Muscle of leg (tissue), 11 donors: ENCODE results near the gene CNR2. TPM values are rescaled to one million over a fixed set of nuclear protein-coding genes. Genes with fewer than 3 reads are reported as not detected.
"Not testable (repeated sequence)": the region's sequence is repeated elsewhere in the genome, so short reads cannot be mapped to it uniquely, and the experiment has no call there.

ENCODE experiments used
- DNase-seq: peaks from one replicate; pipeline ENCODE4 v3.0.0; 2013
- H3K27ac ChIP-seq: one replicate; pipeline ENCODE4 v1.5.1; 2013; ENCODE audit warnings: mild to moderate bottlenecking, low read length, control low read depth
- H3K27me3 ChIP-seq: one replicate; pipeline ENCODE4 v1.6.1; 2013; ENCODE audit warnings: low read length; ENCODE audit not compliant: control insufficient read depth, insufficient read depth
- H3K36me3 ChIP-seq: one replicate; pipeline ENCODE4 v1.6.1; 2013; ENCODE audit warnings: low read length; ENCODE audit not compliant: control insufficient read depth, insufficient read depth
- H3K4me1 ChIP-seq: one replicate; pipeline ENCODE4 v1.6.1; 2013; ENCODE audit warnings: low read length; ENCODE audit not compliant: control insufficient read depth, insufficient read depth
- H3K4me3 ChIP-seq: one replicate; pipeline ENCODE4 v1.5.1; 2013; ENCODE audit warnings: low read length, control low read depth
- H3K9me3 ChIP-seq: replicated peaks from 2 replicates; pipeline ENCODE4 v1.6.1; 2013; ENCODE audit warnings: low read depth, low read length; ENCODE audit not compliant: control insufficient read depth
- WGBS: methylation state at CpG from one replicate; pipeline ENCODE4 v1.1.5; 2013; ENCODE audit warnings: missing lambda C conversion rate; ENCODE audit not compliant: insufficient coverage; 5-methylcytosine and 5-hydroxymethylcytosine counted together
- polyA plus RNA-seq, 8 donors: library from polyadenylated mRNA; unstranded; fragments of 120-200 nt; gene quantifications; one replicate each; pipeline versions ENCODE4 v1.2.1 to v1.2.3, GENCODE V29; 2013; ENCODE audit warnings: inconsistent platforms in 1 of 8, low replicate concordance in 1 of 8; ENCODE audit not compliant: insufficient read length in 8 of 8, insufficient read depth in 1 of 8
- total RNA-seq: library from RNA; stranded (reverse); fragments of 120-200 nt; gene quantifications from one replicate; pipeline ENCODE4 v1.2.4, GENCODE V29; 2013

CNR2 gene
- total and polyA plus RNA-seq, 9 donors: under 0.01 to 0.12 (median 0.05) TPM; not detected in 1

DNA sequence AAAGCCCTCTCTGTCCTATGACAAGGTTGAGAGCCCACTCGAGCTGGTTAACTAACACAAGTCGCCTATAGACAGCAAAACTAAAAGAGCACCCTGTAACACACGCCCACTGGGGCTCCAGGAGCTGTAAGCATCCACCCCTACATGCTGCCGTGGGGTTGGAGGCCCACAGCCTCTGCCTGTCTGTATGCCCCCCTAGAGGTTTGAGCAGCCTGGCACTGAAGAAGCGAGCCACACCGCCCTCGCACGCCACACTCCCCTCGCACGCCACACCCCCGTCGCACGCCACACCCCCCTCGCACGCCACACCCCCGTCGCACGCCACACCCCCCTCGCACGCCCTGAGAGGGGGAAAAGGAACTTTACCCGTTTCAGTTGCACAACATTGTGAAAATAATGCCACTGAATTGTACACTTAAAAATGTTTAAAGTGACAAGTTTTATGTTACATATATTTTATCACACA, 74.7 kb downstream of the CNR2 start:
- Histone ChIP-seq H3K27me3 (peaks cover 6% of the 10 kb centered on the region), H3K27ac (no peak overlapping the region), H3K4me1 (peaks cover 8% of the 10 kb centered on the region), H3K9me3 (no peaks in the 10 kb centered on the region), H3K4me3 (peak overlapping the region; percentile 29), H3K36me3 (no peaks in the 10 kb centered on the region)
- WGBS: 0% methylated on average over 1 of the region's 21 CpGs
- peak; percentile 37 for DNase-seq

DNA sequence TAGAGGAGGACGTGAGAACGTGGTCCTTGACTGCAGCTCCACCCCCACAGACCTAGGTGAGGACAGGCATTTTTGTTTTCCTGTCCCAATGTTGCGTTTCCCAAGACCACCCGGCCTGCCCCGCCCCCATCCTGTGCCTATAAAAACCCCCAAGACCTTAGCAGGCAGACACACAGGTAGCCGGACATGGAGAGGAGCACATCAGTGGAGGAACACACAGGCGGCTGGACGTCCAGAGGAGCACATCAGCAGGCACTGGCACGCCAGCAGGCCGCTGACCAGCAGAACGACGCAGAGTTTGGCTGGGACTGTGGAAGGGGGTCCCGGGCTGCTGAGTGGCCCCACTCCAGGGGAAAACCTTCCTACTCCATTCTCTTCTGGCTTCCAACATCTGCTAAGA, 75.3 kb downstream of the CNR2 start:
- no peaks in the 10 kb centered on the region for H3K9me3 ChIP-seq
- no peaks in the 10 kb centered on the region for H3K36me3 ChIP-seq
- no peak overlapping the region for H3K27ac ChIP-seq
- DNase-seq: no peak
- peaks cover 6% of the 10 kb centered on the region for H3K27me3 ChIP-seq
- H3K4me1 ChIP-seq: peaks cover 8% of the 10 kb centered on the region
- WGBS: 6% methylated on average over 6 of the region's 13 CpGs
- no peak overlapping the region for H3K4me3 ChIP-seq

DNA sequence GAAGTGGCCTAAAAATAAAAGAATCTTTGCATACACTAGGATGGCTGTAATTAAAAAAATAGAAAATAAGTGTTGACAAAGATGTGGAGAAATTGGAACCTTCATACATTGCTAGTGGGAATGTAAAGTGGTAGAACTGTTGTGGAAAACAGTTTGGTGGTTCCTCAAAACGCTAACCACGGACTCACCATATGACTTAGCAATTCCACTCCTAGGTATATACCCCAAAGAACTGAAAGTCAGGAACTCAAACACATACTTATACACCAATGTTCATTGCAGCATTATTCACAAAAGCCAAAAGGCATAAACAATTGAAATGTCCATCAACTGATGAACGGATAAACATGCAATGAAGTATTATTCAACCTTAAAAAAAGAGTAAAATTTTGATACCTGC, 77.1 kb downstream of the CNR2 start:
- DNase-seq: no peak
- no peaks in the 10 kb centered on the region for H3K9me3 ChIP-seq
- H3K4me1 ChIP-seq: peaks cover 8% of the 10 kb centered on the region
- no CpG with 5 or more reads among the region's 3 CpGs for WGBS
- no peaks in the 10 kb centered on the region for H3K36me3 ChIP-seq
- no peak overlapping the region for H3K4me3 ChIP-seq
- H3K27ac ChIP-seq: no peak overlapping the region
- peaks cover 6% of the 10 kb centered on the region for H3K27me3 ChIP-seq

DNA sequence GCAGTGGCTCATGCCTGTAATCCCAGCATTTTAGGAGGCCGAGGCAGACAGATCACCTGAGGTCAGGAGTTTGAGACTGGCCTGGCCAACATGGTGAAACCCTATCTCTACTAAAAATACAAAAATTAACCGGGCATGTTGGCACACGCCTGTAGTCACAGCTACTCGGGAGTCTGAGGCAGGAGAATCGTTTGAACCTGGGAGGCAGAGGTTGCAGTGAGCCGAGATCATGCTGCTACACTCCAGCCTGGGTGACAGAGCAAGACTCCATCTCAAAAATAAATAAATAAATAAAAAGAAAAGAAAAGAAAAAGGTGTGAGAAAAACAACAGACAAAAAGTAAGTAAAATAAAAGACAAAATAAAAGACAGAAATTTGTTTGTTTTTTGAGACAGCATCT, 79.0 kb downstream of the CNR2 start:
- H3K4me3 ChIP-seq, H3K9me3 ChIP-seq, H3K36me3 ChIP-seq, H3K4me1 ChIP-seq, H3K27ac ChIP-seq, H3K27me3 ChIP-seq, DNase-seq: not testable (repeated sequence)
- WGBS: 80% methylated on average over 2 of the region's 6 CpGs

DNA sequence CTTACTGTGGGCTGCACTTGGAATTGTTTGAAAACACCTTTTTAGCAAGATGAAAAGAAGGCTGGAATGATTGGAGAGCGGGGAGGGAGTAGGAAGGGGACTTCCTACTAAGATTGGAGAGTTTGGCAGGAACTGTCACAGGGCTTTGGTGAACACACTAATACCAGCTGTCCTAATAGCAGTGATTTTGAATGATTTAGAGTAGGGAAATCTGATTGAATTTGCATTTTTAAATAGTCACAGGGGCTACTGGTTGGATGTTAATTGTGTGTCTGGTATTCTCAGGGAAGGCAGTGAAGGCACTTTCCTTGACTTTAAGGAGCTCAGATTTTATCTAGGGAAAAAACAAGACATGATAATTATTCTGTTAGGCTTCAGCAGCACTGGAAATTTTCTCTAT, 85.4 kb downstream of the CNR2 start:
- Histone ChIP-seq H3K4me1 (peaks cover 9% of the 10 kb centered on the region), H3K27ac (no peak overlapping the region), H3K9me3 (no peaks in the 10 kb centered on the region), H3K4me3 (no peak overlapping the region), H3K27me3 (no peaks in the 10 kb centered on the region), H3K36me3 (no peaks in the 10 kb centered on the region)
- 25% methylated on average over 1 of the region's 1 CpG for WGBS
- no peak for DNase-seq

DNA sequence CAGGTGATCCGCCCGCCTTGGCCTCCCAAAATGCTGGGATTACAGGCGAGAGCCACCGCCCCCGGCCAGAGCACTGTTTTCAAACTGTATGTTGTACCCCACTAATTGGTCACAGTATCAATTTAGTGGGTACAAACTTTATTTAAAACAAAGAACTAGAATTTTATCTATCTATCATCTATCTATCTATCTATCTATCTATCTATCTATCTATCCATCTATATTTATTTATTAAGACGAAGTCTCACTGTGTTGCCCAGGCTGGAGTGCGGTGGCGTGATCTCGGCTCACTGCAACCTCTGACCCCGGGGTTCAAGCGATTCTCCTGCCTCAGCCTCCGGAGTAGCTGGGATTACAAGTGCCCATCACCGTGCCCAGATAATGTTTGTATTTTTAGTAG, 86.6 kb downstream of the CNR2 start:
- not testable (repeated sequence) for H3K4me3 ChIP-seq, H3K36me3 ChIP-seq, H3K27ac ChIP-seq, H3K9me3 ChIP-seq, DNase-seq, H3K4me1 ChIP-seq, H3K27me3 ChIP-seq
- whole genome bisulfite sequencing: 100% methylated on average over 1 of the region's 13 CpGs

DNA sequence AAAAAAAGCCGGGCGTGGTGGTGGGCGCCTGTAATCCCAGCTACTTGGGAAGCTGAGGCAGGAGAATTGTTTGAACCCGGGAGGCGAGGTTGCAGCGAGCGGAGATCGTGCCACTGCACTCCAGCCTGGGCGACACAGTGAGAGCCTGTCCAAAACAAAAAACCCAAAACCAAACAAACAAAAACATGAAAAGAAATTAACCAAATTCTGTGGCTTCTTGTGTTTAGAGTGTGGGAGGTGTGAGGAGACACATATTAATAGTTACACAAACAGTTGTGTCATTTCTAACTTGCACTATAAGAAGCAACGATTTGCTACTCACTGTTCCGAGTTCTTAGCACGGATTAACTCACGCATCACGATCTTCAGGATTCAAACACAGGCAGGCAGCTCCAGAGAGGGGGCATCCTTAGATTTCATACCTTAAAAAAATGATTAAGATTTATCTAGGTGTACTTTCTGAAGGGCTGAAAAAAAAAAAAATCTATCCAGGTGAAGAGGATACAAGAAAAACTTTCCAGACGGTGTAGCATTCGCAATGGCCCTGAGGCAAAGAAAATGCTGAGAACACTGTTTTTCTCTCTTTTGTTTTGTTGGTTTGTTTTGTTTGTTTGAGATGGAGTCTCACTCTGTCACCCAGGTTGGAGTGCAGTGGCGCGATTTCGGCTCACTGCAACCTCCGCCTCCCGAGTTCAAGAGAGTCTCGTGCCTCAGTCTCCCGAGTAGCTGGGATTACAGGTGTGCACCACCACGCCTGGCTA, 87.2 kb downstream of the CNR2 start:
- Histone ChIP-seq H3K27ac (peak overlapping the region; percentile 83), H3K27me3 (no peaks in the 10 kb centered on the region), H3K4me3 (peak overlapping the region; percentile 88), H3K4me1 (peaks cover 9% of the 10 kb centered on the region), H3K9me3 (no peaks in the 10 kb centered on the region), H3K36me3 (no peaks in the 10 kb centered on the region)
- 84% methylated on average over 9 of the region's 24 CpGs for WGBS
- DNase-seq: no peak

DNA sequence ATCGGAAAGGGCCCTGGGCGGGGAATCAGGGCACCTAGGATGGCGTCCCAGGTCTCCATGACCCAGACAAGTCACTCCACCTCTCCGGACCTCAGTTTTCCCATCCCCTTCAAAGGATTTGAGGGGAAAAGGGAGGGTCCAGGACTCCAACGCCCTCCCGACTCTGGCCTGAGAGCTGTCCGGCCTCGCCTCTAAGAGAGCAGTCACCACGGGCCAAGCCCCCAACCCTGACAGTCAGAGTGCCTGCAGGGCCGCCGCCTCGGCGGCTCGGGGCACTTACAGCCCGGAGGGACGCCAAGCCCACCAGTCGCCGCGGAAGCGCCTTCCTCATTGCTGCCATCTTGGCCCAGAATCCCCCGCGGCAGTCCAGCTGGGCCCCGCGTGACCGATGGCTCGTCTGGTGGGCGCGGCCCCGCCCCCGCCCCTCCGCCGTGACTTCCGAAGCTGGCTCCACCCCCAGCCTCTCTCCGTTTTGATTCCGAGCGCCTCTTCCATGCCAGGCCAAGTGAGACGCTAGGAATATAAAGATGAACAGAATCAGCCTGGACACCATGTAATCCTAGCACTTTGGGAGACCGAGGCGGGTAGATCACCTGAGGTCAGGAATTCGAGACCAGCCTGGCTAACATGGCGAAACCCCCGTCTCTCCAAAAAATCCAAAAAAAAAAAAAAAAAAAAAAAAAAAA, 87.9 kb downstream of the CNR2 start, which contains the start of gene HMGCL:
Gene HMGCL, minus strand, starts transcription at position 354 of the 686 bp plus-strand sequence. Its CDS starts 14 bp downstream, at position 340.
- DNase-seq: peak; percentile 97
- H3K4me3 ChIP-seq: peak within 1 kb of the TSS; percentile 88
- 0% methylated on average over 24 of the region's 42 CpGs for WGBS

DNA sequence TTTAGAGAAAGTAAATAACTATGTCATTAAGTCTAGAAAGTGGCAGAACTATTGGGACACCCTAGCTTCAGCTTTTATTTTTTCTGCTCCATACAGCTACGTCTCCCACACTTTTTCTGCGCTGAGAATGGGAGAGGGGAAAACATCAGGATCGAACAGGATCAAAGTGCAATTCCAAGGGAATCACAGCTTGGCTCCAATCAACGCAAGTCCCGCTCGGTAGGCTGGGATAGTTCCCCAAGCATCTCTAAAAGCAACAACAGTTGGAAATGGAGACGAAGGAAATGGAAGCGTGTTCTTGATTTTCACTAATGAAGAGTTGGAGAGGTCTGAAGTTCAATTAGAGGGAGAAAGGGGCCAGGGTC, 88.5 kb downstream of the CNR2 start:
- Histone ChIP-seq H3K9me3 (no peaks in the 10 kb centered on the region), H3K27me3 (no peaks in the 10 kb centered on the region), H3K4me1 (peaks cover 9% of the 10 kb centered on the region), H3K36me3 (no peaks in the 10 kb centered on the region), H3K27ac (peak overlapping the region; percentile 93), H3K4me3 (peak overlapping the region; percentile 88)
- 0% methylated on average over 5 of the region's 8 CpGs for whole genome bisulfite sequencing
- no peak for DNase-seq

More for the DNA sequence above, 87.9 kb downstream of the CNR2 start, which contains the start of gene HMGCL:
- H3K36me3 ChIP-seq: no peaks in the 10 kb centered on the region
- no peaks in the 10 kb centered on the region for H3K9me3 ChIP-seq
- no peaks in the 10 kb centered on the region for H3K27me3 ChIP-seq
- H3K4me1 ChIP-seq: peaks cover 9% of the 10 kb centered on the region
- peak within 1 kb of the TSS; percentile 93 for H3K27ac ChIP-seq

DNA sequence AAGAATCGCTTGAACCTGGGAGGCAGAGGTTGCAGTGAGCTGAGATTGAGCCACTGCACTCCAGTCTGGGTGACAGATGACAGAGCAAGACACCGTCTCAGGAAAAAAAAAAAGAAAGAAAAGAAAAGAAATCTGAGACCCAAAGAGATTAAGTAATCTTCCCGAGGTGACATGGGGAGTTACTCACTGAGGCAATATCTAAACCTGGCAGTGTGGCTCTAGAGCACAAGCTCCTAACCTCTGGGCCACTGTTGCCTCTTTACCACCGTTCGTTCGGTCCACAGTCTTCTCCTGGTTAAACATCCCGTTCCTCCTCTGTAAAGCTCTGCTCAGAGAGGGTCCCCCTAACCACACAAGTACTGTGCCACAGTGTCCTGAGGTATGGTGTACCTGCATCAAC, 89.4 kb downstream of the CNR2 start:
- WGBS: 70% methylated on average over 3 of the region's 7 CpGs
- Histone ChIP-seq H3K9me3 (no peaks in the 10 kb centered on the region), H3K4me3 (peak overlapping the region; percentile 88), H3K4me1 (peaks cover 9% of the 10 kb centered on the region), H3K27ac (no peak overlapping the region), H3K27me3 (no peaks in the 10 kb centered on the region), H3K36me3 (no peaks in the 10 kb centered on the region)
- DNase-seq: no peak
